Hematopoietic multipotent progenitor cell treated with erythropoietin and hydrocortisone succinate and interleukin-3 and kit ligand, for 15 days (in vitro differentiated cells): ENCODE data around the gene TSC2.
"Not testable (repeated sequence)": the region's sequence is repeated elsewhere in the genome, so short reads cannot be mapped to it uniquely, and the experiment has no call there.

Experiments
- DNase-seq: peaks from one replicate; pipeline ENCODE4 v3.0.0-alpha.2; 2015; ENCODE audit warnings: low spot score

Gene TSC2

GRCh38 chr16:2031081-2031577 lies 16.7 kb upstream of the TSC2 start:
- DNase-seq = no peak

GRCh38 chr16:2032285-2033056 lies 15.3 kb upstream of the TSC2 start:
- no peak for DNase-seq

GRCh38 chr16:2033057-2033908 lies 14.5 kb upstream of the TSC2 start:
- DNase-seq = no peak

- not testable (repeated sequence) for DNase-seq
Observed at GRCh38 chr16:2033909-2034695, 13.7 kb upstream of the TSC2 start.

GRCh38 chr16:2034696-2035430 lies 12.9 kb upstream of the TSC2 start:
- no peak for DNase-seq

- DNase-seq = no peak
Observed at GRCh38 chr16:2035431-2036199, 12.2 kb upstream of the TSC2 start.

- no peak for DNase-seq
Observed at GRCh38 chr16:2036200-2036966, 11.4 kb upstream of the TSC2 start.

- no peak for DNase-seq
Observed at GRCh38 chr16:2037115-2037514, 10.7 kb upstream of the TSC2 start.

- no peak for DNase-seq
Observed at GRCh38 chr16:2037647-2038381, 10.0 kb upstream of the TSC2 start.

- DNase-seq = no peak
Observed at GRCh38 chr16:2038382-2039231, 9.2 kb upstream of the TSC2 start.

- DNase-seq = no peak
Observed at GRCh38 chr16:2039274-2040031, 8.3 kb upstream of the TSC2 start.

- no peak for DNase-seq
Observed at GRCh38 chr16:2040041-2040786, 7.6 kb upstream of the TSC2 start.

GRCh38 chr16:2040787-2041522 lies 6.8 kb upstream of the TSC2 start:
- no peak for DNase-seq

GRCh38 chr16:2042171-2042985 lies 5.4 kb upstream of the TSC2 start:
- no peak for DNase-seq

GRCh38 chr16:2042986-2043666 lies 4.7 kb upstream of the TSC2 start:
- no peak for DNase-seq
